Stimulated activated CD8-positive, alpha-beta memory T cell treated with anti-CD3 and anti-CD28 coated beads, Interleukin-15, amount 100 ng/mL, for 1 hour (primary cell): Measurements from ENCODE around the gene UBE2N.
"Not testable (repeated sequence)": the region's sequence is repeated elsewhere in the genome, so short reads cannot be mapped to it uniquely, and the experiment has no call there.

Experiments
- DNase-seq: peaks from one replicate; pipeline ENCODE4 v3.0.0-alpha.2; 2020; ENCODE audit warnings: low read depth

UBE2N gene

DNA sequence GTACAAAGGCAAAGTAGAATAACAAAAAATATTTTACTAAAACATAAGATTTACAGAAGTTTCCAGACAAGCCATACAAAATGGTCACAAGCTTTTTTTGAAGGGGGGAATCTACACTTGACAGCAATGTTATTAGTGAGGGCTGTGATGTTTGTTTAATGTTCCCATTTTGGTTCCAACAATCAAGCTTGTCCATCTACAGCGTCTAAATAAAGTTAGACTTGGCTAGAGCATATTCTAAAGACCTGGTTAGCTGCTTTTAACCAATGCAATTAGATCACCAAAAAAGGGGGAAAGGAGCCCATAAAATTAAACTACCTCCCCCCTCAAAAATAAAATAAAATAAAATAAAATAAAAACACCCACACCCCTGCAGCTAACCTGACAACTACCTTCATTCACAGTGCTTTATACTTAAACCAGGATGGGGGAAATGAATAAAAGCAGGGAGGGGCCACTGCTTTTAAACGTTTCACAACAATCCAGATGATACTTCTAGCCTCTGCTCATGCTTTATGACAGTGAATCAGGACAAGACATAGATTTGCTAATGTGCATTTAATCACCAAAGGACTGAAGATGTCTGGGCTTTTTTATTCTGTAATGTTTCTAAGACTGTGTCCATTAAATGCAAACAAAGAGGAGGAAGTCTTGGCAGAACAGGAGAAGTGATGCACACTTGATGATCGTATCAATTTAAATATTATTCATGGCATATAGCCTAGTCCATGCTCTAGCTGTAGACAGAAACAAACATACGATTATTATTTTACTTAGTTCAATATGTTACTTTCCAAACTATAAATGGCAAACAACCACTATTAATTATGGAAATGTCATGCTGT lies 32.2 kb downstream of the UBE2N start:
- not testable (repeated sequence) for DNase-seq

DNA sequence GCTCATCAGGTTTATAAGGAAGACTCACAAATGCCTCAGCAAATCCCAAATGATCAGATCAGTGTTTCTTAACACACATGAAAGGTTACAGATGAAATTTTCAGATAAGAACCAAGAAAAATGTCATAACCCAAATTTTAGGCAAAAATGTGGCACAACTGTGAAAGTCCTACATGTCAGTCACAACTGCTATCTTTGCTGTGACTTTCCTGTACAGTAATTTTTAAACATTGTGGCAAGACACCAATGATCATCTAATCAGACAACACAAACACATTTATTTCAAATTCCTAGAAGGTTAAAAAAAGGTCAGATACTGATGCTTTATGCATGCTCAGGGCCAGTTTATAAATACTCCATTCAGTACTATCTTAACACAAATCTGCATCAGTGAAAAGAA lies 32.9 kb downstream of the UBE2N start:
- no peak for DNase-seq

GRCh38 chr12:93407963-93408283 lies 33.8 kb downstream of the UBE2N start:
- DNase-seq = no peak

DNA sequence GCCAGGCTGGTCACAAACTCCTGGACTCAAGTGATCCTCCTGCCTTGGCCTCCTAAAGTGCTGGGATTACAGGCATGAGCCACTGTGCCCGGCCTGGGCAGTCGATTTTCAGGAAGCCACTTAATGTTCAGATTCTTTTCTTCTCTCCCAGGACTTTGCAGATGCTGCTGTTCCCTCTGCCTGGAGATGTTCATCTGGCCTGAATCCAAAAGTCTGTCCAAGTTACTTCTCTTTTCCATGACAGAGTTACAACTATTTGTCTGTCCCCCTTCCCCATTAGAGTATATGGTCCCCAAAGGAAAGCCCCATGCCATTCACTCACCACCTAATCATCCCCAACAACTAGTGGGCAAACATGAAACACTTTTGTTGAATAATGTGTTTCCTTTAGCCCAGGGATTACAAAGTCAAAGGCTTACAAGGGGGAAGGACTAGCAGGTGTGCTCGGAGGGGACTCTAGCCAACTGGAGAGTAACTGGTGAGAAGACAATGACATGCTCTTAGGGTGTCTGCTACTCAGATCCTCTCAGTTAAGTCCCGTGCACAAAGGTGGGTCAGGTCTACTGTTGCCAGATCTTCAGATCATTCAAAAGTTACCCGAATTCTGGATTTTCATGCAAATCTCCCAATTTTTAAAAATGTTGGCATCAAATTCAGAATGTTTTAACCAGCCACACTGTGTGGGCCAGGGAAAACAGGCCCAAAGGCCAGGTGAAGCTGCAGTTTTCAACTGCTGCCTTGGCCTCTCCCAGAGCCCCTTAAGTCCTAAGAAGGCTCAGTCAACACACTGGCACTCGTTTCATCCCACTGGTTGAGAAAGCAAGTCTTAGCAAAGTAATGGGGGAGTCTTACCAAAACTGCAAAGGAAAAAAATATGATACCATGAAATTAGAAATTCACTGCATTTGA lies 34.4 kb downstream of the UBE2N start:
- no peak for DNase-seq

DNA sequence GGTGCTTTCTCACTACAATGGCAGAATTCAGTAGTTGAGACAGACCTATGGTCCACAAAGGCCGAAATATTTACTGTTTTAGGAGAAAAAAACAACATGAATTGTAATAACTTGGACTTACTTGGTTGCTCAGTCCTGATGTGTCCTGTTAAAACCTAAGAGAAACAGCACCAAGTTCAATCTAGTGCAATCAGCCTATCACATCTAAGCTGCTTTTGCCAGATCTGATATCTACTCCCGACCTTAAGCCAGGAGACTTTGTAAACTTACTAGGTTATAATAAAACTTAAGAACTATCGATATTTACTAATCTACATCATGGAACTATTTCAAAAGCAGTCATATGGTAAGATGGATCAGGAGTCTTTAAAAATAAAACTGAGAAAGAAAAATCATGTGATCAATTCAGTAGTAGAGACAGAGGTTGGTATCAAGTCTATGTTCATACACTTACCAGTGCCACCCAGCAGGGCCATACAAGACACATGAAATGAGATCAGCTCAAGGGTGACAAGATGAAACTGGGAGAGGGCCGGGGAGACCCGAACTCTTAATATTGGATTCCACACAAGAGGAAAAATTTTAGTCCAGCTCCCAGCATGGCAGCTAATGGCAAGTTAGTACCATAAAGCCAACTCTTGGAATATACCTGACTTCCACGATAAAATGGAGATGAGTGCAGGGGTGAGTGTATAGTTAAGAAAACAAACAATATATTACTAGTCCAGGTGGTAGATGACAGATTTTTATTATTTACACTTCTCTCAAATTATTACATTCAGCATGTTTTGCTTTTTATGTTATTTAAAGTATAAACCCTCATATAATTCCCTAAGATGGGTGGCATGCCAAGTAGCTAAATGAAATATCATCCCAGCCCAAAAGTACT lies 36.5 kb downstream of the UBE2N start:
- no peak for DNase-seq

GRCh38 chr12:93403988-93404803 lies 37.6 kb downstream of the UBE2N start:
- DNase-seq = no peak

GRCh38 chr12:93402333-93403311 lies 39.1 kb downstream of the UBE2N start:
- no peak for DNase-seq

DNA sequence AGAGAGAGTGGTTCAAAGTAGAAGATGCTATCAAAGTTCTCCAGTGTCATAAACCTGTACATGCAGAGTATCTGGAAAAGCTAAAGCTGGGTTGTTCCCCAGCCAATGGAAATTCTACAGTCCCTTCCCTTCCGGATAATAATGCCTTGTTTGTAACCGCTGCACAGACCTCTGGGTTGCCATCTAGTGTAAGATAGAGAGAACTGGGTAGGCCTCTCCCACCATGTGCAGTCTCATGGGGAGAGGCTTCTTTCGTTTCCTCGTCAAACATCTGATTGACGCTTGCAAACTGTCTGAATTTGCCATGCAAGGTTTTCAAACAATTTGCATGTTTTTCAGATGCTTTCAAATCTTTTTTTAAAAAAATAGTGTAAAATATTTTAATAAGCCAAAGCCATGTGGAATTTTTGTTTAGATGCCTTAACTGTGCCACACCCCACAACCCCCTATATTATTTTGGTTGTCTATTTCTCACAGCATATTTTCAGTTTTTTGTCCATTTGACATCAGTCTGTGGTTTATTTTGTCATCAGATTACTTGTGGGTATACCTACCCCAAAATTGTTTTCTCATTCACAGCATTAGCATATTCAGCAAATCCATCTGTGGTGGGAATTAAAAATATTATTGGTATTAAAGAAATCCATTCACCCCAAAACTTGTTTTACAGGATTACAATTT lies 42.4 kb downstream of the UBE2N start:
- not testable (repeated sequence) for DNase-seq

DNA sequence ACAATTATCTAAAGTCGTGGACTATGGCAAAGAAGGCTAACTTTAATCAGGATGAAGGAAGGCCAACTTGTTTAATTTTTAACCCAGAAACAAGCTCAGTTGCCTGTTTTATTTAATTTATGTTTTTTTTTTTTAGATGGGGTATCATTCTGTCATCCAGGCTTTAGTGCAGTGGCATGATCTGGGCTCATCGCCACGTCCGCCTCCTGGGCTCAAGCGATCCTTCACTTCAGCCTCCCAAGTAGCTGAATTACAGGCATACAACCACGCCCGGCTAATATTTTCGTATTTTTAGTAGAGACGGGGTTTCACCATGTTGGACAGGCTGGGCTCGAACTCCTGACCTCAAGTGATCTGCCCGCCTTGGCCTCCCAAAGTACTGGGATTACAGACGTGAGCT lies 44.3 kb downstream of the UBE2N start:
- no peak for DNase-seq

- no peak for DNase-seq
Measured at GRCh38 chr12:93393425-93393824, 48.3 kb downstream of the UBE2N start.

DNA sequence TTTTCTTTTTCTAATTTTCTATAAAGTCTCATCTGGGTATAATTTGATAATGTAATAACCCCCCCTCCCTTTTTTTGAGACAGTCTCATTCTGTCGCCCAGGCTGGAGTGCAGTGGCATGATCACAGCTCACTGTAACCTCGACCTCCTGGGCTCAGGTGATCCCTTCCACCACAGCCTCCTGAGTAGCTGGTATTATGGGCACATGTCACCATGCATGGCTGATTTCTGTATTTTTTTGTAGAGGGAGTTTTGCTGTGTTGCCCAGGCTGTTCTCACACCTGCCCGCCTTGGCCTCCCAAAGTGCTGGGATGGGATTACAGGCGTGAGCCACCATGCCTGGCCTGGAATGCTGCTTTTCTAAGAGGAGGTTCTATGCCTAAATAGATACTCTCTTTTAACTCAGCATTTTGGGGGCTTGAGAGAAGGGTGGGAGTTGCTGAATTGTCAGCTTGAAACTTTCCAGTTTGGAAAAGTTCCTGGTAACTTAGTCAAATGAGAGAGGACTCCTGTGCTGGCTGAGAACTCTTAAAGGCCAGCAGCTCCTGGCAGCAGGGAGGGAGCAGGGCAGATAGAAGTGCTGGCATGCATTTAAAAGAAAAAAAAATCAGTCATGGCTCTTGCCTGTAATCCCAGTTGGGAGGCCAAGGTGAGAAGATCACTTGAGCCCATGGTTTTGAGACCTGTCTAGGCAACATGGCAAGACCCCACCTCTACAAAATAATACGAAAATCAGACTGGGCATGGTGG lies 51.0 kb downstream of the UBE2N start:
- no peak for DNase-seq

- DNase-seq = no peak
Measured at GRCh38 chr12:93390031-93390430, 51.7 kb downstream of the UBE2N start.

- no peak for DNase-seq
Measured at GRCh38 chr12:93387780-93388179, 54.0 kb downstream of the UBE2N start.

DNA sequence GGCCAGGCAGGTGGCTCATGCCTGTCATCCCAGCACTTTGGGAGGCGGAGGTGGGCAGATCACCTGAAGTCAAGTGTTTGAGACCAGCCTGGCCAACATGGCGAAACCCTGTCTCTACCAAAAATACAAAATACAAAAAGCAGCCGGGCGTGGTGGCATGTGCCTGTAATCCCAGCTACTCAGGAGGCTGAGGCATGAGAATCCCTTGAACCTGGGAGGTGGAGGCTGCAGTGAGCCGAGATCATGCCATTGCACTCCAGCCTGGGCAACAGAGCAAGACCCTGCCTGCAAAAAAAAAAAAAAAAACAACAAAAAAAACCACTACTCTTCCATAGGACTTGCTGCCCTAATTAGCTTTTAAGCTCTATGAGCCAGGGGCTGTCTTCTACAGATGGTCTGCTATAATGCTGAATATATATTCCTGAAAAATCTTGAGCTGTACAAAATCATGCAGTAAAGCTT lies 59.7 kb downstream of the UBE2N start:
- DNase-seq = not testable (repeated sequence)

GRCh38 chr12:93381161-93381975 lies 60.4 kb downstream of the UBE2N start:
- no peak for DNase-seq

- no peak for DNase-seq
Measured at GRCh38 chr12:93380480-93381121, 61.1 kb downstream of the UBE2N start.

GRCh38 chr12:93379981-93380361 lies 61.8 kb downstream of the UBE2N start:
- DNase-seq = no peak
